GM23338 (cell line): ENCODE measurements around the gene RIOX2. TPM values are rescaled to one million over a fixed set of nuclear protein-coding genes. Genes with fewer than 3 reads are reported as not detected.

ENCODE experiments used
- ATAC-seq: fragments of 200-7000 bp; cut with Tn5 transposase; 3 replicates; pipeline ENCODE4 v1.9.1; 2020
- DNase-seq: peaks from one replicate; pipeline ENCODE4 v3.0.0-alpha.2; 2015; ENCODE audit warnings: low spot score
- H2AFZ ChIP-seq: fragments of 200-600 bp; sonication (generic); 2 replicates; pipeline ENCODE4 v1.8.0; 2016; ENCODE audit warnings: antibody characterized with exemption, mild to moderate bottlenecking, moderate library complexity
- H3F3A ChIP-seq: fragments of 200-600 bp; sonication (generic); replicated peaks from 2 replicates; pipeline ENCODE4 v1.8.0; 2017; ENCODE audit warnings: antibody characterized with exemption, mixed run types, low read depth
- H3K27ac ChIP-seq: fragments of 200-600 bp; sonication (generic); 2 replicates; pipeline ENCODE4 v1.6.1; 2016; ENCODE audit warnings: low read depth
- H3K27me3 ChIP-seq: fragments of 200-600 bp; sonication (generic); 2 replicates; pipeline ENCODE4 v1.8.0; 2016; ENCODE audit warnings: mild to moderate bottlenecking, mixed run types, moderate library complexity; ENCODE audit not compliant: insufficient read depth
- H3K36me3 ChIP-seq: fragments of 200-600 bp; sonication (generic); 2 replicates; pipeline ENCODE4 v1.8.0; 2016; ENCODE audit warnings: mild to moderate bottlenecking; ENCODE audit not compliant: insufficient read depth
- H3K4me1 ChIP-seq: fragments of 200-600 bp; sonication (generic); 2 replicates; pipeline ENCODE4 v1.8.0; 2016; ENCODE audit warnings: mild to moderate bottlenecking, moderate library complexity; ENCODE audit not compliant: insufficient read depth
- H3K4me2 ChIP-seq: fragments of 200-600 bp; sonication (generic); 2 replicates; pipeline ENCODE4 v1.7.1; 2017; ENCODE audit warnings: mixed run types
- H3K4me3 ChIP-seq: fragments of 200-600 bp; sonication (generic); 2 replicates; pipeline ENCODE4 v1.6.1; 2016; ENCODE audit warnings: mixed run types
- H3K79me2 ChIP-seq: fragments of 200-600 bp; sonication (generic); replicated peaks from 2 replicates; pipeline ENCODE4 v1.8.0; 2017; ENCODE audit warnings: mild to moderate bottlenecking; ENCODE audit not compliant: insufficient read depth
- H3K9me2 ChIP-seq: fragments of 200-600 bp; sonication (generic); 2 replicates; pipeline ENCODE4 v1.8.0; 2017; ENCODE audit not compliant: insufficient read depth
- H4K20me1 ChIP-seq: fragments of 200-600 bp; sonication (generic); replicated peaks from 2 replicates; pipeline ENCODE4 v1.8.0; 2017; ENCODE audit warnings: mild to moderate bottlenecking; ENCODE audit not compliant: insufficient read depth
- H3K27ac Mint-ChIP-seq: 2 replicates; pipeline ENCODE4 v1.8.0; 2020; ENCODE audit warnings: inconsistent platforms, mild to moderate bottlenecking, moderate library complexity, mixed read lengths
- H3K27me3 Mint-ChIP-seq: 3 replicates; pipeline ENCODE4 v1.8.0; 2022; ENCODE audit warnings: low read depth, mild to moderate bottlenecking, moderate library complexity, mixed read lengths, inconsistent platforms; ENCODE audit not compliant: insufficient read depth, poor library complexity
- H3K36me3 Mint-ChIP-seq: 3 replicates; pipeline ENCODE4 v1.8.0; 2021; ENCODE audit warnings: low read depth, mild to moderate bottlenecking, inconsistent platforms, moderate library complexity, mixed read lengths
- H3K4me1 Mint-ChIP-seq: 3 replicates; pipeline ENCODE4 v1.8.0; 2020; ENCODE audit warnings: mild to moderate bottlenecking, inconsistent platforms, mixed read lengths
- H3K4me3 Mint-ChIP-seq: 3 replicates; pipeline ENCODE4 v1.8.0; 2021; ENCODE audit warnings: moderate library complexity, mild to moderate bottlenecking, inconsistent platforms, mixed read lengths
- H3K9me3 Mint-ChIP-seq: 3 replicates; pipeline ENCODE4 v1.8.0; 2020; ENCODE audit warnings: moderate library complexity, mild to moderate bottlenecking, inconsistent platforms, mixed read lengths
- CREB1 ChIP-seq: fragments of 250-450 bp; sonication (Bioruptor Pico); IDR thresholded peaks from 2 replicates; pipeline ENCODE4 v1.5.0; 2020; ENCODE audit warnings: low read depth, mild to moderate bottlenecking, moderate library complexity
- CTCF ChIP-seq, 2 experiments: fragments of 200-600 bp in 1 of 2; sonication (generic) in 1 of 2; conservative IDR thresholded peaks; 2 replicates each; pipeline versions ENCODE4 v1.5.1 to v1.6.1; 2016 to 2017; ENCODE audit warnings: antibody characterized with exemption in 2 of 2, low read depth in 2 of 2, mild to moderate bottlenecking in 2 of 2, moderate library complexity in 1 of 2
- ETS1 ChIP-seq: IDR thresholded peaks from 2 replicates; pipeline ENCODE4 v1.6.1; 2016; ENCODE audit warnings: antibody characterized with exemption
- EZH2 ChIP-seq: fragments of 200-600 bp; sonication (generic); IDR thresholded peaks from one replicate; pipeline ENCODE4 v1.8.0; 2017; ENCODE audit warnings: antibody characterized with exemption, mild to moderate bottlenecking, low read depth; ENCODE audit not compliant: unreplicated experiment
- EZH2phosphoT487 ChIP-seq: fragments of 200-600 bp; sonication (generic); IDR thresholded peaks from one replicate; pipeline ENCODE4 v1.8.1; 2018; ENCODE audit warnings: antibody characterized with exemption; ENCODE audit not compliant: unreplicated experiment
- JUNB ChIP-seq: IDR thresholded peaks from one replicate; pipeline ENCODE4 v1.6.1; 2016; ENCODE audit warnings: antibody characterized with exemption; ENCODE audit not compliant: unreplicated experiment
- NANOG ChIP-seq: IDR thresholded peaks from 2 replicates; pipeline ENCODE4 v1.6.1; 2016; ENCODE audit warnings: antibody characterized with exemption, borderline replicate concordance
- POLR2AphosphoS5 ChIP-seq: IDR thresholded peaks from 2 replicates; pipeline ENCODE4 v1.6.1; 2016; ENCODE audit warnings: antibody characterized with exemption, low read depth
- REST ChIP-seq: IDR thresholded peaks from one replicate; pipeline ENCODE4 v1.6.1; 2018; ENCODE audit warnings: antibody characterized with exemption; ENCODE audit not compliant: unreplicated experiment
- STAT1 ChIP-seq: IDR thresholded peaks from one replicate; pipeline ENCODE4 v1.6.1; 2016; ENCODE audit warnings: antibody characterized with exemption; ENCODE audit not compliant: unreplicated experiment
- ZNF114 ChIP-seq: fragments of 250-450 bp; sonication (Bioruptor Pico); IDR thresholded peaks from 2 replicates; pipeline ENCODE4 v1.5.0; 2020; ENCODE audit warnings: mild to moderate bottlenecking, moderate library complexity
- ZNF331 ChIP-seq: fragments of 250-450 bp; sonication (Bioruptor Pico); IDR thresholded peaks from 2 replicates; pipeline ENCODE4 v1.5.0; 2020; ENCODE audit warnings: low read depth, mild to moderate bottlenecking, moderate library complexity
- ZNF462 ChIP-seq: fragments of 250-450 bp; sonication (Bioruptor Pico); IDR thresholded peaks from 2 replicates; pipeline ENCODE4 v1.5.0; 2020; ENCODE audit warnings: mild to moderate bottlenecking, moderate library complexity
- polyA plus RNA-seq: library from polyadenylated mRNA; unstranded; fragments of >200 nt; fragmentation: Nextera tagmentation; extraction: Ambion mirVana; gene quantifications from 2 replicates; pipeline ENCODE4 v1.2.1, GENCODE V29; 2016
- total RNA-seq: library from RNA; depleted of rRNA; stranded (reverse); fragments of >200 nt; shearing (Covaris generic); gene quantifications from 2 replicates; pipeline ENCODE4 v1.2.3, GENCODE V29; 2014

RIOX2 gene
- total and polyA plus RNA-seq, 2 experiments from 2014 or later: 9.0 to 10.7 TPM

GRCh38 chr3:98003306-98003969 lies 31.2 kb upstream of the RIOX2 start:
- no peaks in the 10 kb centered on the region for H3K36me3 ChIP-seq
- H3K27ac ChIP-seq: no peak overlapping the region
- H3K4me1 Mint-ChIP-seq: peaks cover 3% of the 10 kb centered on the region
- H3K4me3 Mint-ChIP-seq: no peak overlapping the region
- DNase-seq (no peak), ATAC-seq (no peak)
- H3K9me3 Mint-ChIP-seq: no peaks in the 10 kb centered on the region
- peak overlapping the region; percentile 30; the same call in 1 of the 2 replicates for H2AFZ ChIP-seq
- peaks cover 4% of the 10 kb centered on the region for H3K27me3 Mint-ChIP-seq
- no peaks in the 10 kb centered on the region for H4K20me1 ChIP-seq
- no peaks in the 10 kb centered on the region for H3K9me2 ChIP-seq
- H3K4me2 ChIP-seq: no peak overlapping the region
- H3K4me1 ChIP-seq: no peaks in the 10 kb centered on the region
- no peaks in the 10 kb centered on the region for H3K27me3 ChIP-seq
- H3F3A ChIP-seq: no peaks in the 10 kb centered on the region
- H3K27ac Mint-ChIP-seq: no peak overlapping the region
- H3K36me3 Mint-ChIP-seq: no peaks in the 10 kb centered on the region
- H3K4me3 ChIP-seq: no peak overlapping the region
- TF ChIP-seq NANOG (no peak), EZH2 (no peak), JUNB (no peak), ZNF462 (no peak), CREB1 (CRISPR knock-in tag) (no peak), ETS1 (no peak), CTCF (conservative IDR thresholded peaks at IDR 0.05; ENCODE audit: low read depth in 2 of 2) (no peak), STAT1 (no peak), EZH2phosphoT487 (no peak), REST (no peak), ZNF331 (CRISPR knock-in tag) (no peak), POLR2AphosphoS5 (no peak), ZNF114 (CRISPR knock-in tag) (no peak)
- no peaks in the 10 kb centered on the region for H3K79me2 ChIP-seq
